LoVo (cell line): Measurements from ENCODE around the gene TAF13.
"Not testable (repeated sequence)": the region's sequence is repeated elsewhere in the genome, so short reads cannot be mapped to it uniquely, and the experiment has no call there.

Experiments used
- DNase-seq: peaks from one replicate; pipeline ENCODE4 v3.0.0-alpha.2; 2016; ENCODE audit warnings: low spot score

The TAF13 gene

DNA sequence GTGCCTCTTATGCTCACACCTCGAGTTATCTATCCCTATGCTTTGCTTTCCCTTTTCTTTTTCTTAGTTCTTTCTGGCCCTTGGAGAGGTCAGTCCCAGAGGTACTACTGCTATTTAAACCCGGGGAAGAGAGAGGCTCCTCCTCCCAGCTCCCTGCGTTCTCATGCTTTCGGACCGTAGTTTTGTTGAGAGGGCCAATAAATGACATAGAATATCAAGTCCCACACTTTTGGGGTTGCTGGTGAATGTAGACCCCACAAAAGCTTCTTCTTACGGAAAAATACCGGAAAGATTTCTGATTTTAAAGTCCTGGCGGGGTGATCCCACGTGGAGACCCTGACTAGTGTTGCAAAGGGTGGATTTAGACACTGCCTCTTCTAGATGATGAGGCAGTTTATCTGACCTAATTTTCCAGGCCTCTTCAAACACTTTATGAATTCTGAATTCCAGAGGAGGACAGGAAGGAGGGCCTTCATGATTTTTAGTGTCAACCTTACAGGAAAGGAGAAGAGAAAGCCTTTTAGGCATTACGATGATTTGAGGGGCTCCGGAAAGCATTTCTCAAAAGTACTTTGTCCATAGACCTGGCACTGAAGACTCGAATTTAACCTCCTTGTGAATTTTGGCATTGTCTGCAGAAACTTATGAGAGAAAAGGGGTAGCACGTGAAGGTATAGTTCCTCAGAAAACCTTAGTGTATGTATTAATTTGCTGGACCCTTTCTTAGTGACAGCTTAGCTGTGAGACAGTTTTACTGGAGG, 15.5 kb upstream of the TAF13 start:
- DNase-seq: peak; percentile 65

- DNase-seq: peak; percentile 90
These were observed 14.6 kb upstream of the TAF13 start, which contains the start of gene TMEM167B for GRCh38 chr1:109090196-109091077. TSS of gene TMEM167B (plus strand) at chr1:109090764. CDS start at chr1:109090873, 109 bp downstream.

GRCh38 chr1:109089242-109090015, 13.6 kb upstream of the TAF13 start:
- DNase-seq: no peak

DNA sequence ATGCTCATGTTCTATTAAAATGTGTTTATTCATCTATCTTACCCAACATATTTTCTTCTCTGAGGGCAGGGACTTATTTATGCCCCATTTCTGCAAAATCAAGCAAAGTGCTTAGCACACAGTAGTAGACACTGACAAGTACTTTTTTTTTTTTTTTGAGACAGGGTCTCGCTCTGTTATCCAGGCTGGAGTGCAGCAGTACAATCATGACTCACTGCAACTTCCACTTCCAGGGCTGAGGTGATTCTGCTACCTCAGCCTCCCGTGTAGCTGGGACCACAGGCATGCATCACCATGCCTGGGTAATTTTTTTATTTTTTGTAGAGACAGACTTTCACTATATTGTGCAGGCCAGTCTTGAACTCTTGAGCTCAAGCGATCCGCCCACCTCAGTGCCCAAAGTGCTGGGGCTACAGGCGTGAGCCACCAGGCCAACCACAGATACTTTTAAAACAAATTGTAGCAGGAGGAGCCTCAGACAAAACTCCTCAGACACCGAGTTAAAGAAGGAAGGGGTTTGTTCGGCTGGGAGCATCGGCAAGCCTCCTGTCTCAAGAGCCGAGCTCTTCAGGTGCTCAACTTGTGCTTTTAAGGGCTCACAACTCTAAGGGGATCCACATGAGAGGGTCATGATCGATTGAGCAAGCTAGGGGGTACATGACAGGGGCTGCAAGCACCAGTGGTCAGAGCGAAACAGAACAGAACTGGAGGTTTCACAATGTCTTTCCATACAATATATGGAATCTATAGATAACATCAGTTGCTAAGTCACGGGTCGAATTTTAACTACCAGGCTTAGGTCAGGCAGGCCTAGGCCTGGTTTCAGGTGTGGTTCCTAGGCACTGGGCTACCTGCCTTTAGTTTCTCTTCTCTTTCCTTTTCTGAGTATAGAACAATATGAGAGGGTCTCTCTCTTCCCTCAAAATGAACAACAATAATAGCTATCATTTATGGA, 9.0 kb upstream of the TAF13 start:
- no peak for DNase-seq

DNA sequence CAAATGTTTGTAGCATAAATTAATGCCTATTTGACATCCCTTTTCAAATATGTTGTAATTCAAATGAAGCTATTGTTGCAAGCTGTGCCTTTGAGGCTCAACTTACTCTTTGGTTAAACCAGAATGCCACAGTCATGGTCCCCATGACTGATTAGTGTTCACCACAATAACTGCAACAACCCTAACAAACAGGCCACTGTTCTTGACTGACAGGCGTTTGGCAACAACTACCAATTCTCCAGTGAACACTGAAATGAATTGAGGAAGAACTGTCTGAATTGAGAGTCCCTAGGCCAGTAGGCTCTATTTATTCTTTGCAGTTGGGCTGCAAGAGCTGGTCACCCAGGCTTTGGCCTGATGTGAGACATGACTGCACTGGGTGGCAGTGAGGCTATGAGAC, 8.1 kb upstream of the TAF13 start:
- DNase-seq: no peak

DNA sequence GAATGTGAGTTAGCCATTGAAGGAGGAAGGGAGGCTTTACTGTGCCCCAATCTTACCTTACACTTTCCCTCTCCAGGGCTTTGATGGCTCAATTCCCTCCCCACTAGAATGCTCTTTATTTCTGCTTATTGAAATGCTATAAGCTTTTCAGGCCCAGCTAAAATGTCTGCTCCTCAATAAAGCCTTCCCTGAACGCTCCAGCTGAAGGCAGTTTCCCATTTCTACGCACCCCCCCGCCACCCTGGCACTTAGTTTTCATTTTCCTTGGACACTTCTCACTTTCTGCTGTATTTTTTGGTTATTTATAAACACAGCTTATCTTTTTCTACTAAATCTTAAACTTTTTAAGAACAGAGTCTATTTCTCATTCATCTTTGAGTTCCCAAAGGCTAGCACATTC, 7.7 kb upstream of the TAF13 start:
- DNase-seq: no peak

GRCh38 chr1:109080441-109081082, 4.8 kb upstream of the TAF13 start:
- DNase-seq: no peak

GRCh38 chr1:109079240-109079622, 3.4 kb upstream of the TAF13 start:
- no peak for DNase-seq

- DNase-seq: no peak
These were observed 2.5 kb upstream of the TAF13 start for GRCh38 chr1:109078317-109078716.

- DNase-seq: no peak
These were observed 6.5 kb downstream of the TAF13 start for GRCh38 chr1:109069294-109069693.

GRCh38 chr1:109067883-109068282, 7.9 kb downstream of the TAF13 start:
- DNase-seq: no peak

GRCh38 chr1:109065137-109065536, 10.7 kb downstream of the TAF13 start:
- DNase-seq: no peak

- DNase-seq: no peak
These were observed 14.6 kb downstream of the TAF13 start for GRCh38 chr1:109061183-109061582.

GRCh38 chr1:109060707-109061106, 15.1 kb downstream of the TAF13 start:
- no peak for DNase-seq

- no peak for DNase-seq
These were observed 16.8 kb downstream of the TAF13 start for GRCh38 chr1:109059026-109059425.

DNA sequence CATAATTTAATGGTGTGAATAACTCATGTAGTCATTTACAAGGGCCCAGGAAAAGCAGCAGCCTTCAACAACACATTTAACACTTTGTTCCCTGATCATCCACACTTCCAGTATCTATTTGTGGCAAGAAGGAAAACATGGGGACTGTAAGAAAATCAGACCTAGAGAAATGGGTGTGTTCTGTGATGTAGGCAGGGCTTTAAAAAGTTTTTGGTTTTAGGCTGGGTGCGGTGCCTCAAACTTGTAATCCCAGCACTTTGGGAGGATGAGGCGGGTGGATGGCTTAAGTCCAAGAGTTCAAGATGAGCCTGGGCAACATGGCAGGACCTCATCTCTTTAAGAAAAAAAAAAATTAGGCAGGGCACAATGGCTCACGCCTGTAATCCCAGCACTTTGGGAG, 19.7 kb downstream of the TAF13 start:
- no peak for DNase-seq

DNA sequence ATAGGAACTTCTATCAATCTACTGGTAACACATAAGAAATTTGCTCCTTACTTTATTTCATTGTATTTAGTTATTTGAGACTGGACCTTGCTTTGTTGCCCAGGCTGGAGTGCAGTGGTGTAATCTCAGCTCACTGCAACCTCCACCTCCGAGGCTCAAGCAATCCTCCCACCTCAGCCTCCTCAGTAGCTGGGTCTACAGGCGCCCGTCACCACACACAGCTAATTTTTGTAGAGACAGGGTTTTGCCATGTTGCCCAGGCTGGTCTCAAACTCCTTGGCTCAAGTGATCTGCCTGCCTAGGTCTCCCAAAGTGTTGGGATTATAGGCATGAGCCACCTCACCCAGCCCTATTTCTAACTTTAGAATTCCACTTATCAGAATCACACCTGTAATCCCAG, 23.7 kb downstream of the TAF13 start:
- not testable (repeated sequence) for DNase-seq

DNA sequence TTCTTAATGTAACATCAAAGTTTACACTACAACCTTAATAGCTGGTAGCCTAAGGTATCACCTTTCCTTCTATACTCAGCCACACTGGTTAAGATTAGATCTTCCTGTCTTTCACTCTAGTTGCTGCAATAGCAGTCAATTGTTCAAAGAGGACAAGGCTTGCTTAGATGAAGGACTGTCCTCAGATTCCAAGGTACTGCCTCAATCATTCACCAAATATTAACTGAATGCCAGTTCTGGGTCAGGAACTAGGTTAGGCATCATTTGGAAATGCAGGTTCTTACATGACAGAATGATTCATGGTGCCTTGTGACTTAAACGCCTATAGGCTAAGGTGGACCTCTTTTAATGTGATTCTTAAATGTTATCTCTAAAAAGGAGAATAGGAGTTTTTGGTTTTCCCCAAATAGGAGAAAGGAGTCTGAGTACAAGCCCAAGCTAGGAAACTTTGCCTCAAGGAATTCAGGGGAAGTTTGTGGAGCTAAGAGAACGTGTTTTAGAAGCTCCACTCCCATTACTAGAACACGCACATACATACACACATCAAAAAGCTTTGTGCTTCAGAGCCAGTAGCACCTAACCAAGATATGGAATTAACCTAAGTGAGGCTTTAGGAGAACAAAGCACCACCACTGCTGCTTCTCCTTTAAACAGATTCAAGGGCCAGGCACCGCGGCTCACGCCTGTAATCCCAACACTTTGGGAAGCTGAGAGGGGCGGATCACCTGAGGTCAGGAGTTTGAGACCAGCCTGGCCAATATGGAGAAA, 25.4 kb downstream of the TAF13 start:
- DNase-seq: no peak

GRCh38 chr1:109048335-109048734, 27.5 kb downstream of the TAF13 start:
- DNase-seq: no peak

GRCh38 chr1:109047339-109047738, 28.5 kb downstream of the TAF13 start:
- DNase-seq: no peak
